ENCODE results near the gene FLT1. TPM values are rescaled to one million over a fixed set of nuclear protein-coding genes. Genes with fewer than 3 reads are reported as not detected.

Gene FLT1
- total RNA-seq, 2 experiments from 2014 or later: 1.6 to 2.5 TPM

DNA sequence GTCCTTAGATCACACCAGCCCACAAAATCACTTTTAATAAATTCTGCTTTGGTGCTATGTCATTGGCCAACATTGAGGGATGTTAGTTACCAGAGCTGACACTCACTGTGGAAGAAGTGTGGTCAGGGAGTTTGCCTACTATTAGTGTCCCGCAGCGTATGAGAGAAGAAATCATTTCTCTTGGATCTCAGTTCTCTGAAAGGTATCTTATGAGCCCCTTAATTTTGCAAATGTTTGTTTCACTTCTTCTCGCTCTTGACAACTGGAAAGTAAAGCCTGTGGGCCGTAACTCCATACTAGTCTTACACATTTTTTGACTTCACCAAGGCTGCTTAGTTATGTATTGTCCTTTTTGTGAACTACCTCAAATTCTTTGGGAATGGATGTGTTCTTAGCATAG lies 80.9 kb downstream of the FLT1 start:
- no peaks in the 10 kb centered on the region for H3K79me2 ChIP-seq (ENCODE audit: insufficient read depth, low read depth, low read length)
- H3K27ac ChIP-seq (ENCODE audit: low read depth, low read length, poor library complexity, severe bottlenecking): no peak overlapping the region
- no peaks in the 10 kb centered on the region for H3K9me3 ChIP-seq (ENCODE audit: low read length)
- no TSS peak for BruUV-seq (replicated peaks)
- H3K4me3 ChIP-seq (ENCODE audit: low read depth, low read length, poor library complexity, severe bottlenecking): no peak overlapping the region
- ChIA-PET CTCF (ENCODE audit: unreplicated experiment) (no interaction called here), POLR2A (interaction anchor here (0.8 to 1.4 kb wide), 2 partner anchors 20 to 96 kb away, joined by 3 to 4 read pairs; no protein-coding TSS in a partner anchor)
- no peak for DNase-seq (ENCODE audit: low spot score)
- H2AFZ ChIP-seq (ENCODE audit: low read length): no peak overlapping the region
- no peaks in the 10 kb centered on the region for H3K9me2 ChIP-seq (ENCODE audit: insufficient read depth, low read length)
- intact Hi-C loops (cut with micrococcal nuclease; ENCODE audit: unreplicated experiment): no loop called here
- no peaks in the 10 kb centered on the region for H3K36me3 ChIP-seq (ENCODE audit: insufficient read depth, low read length)
- no peaks in the 10 kb centered on the region for H4K20me1 ChIP-seq (ENCODE audit: insufficient read depth, low read length)
- no peak for TF ChIP-seq EZH2phosphoT487 (IDR thresholded peaks at IDR 0.05; ENCODE audit: borderline replicate concordance, low read depth, low read length)
- TF ChIP-seq, protein P1, sequence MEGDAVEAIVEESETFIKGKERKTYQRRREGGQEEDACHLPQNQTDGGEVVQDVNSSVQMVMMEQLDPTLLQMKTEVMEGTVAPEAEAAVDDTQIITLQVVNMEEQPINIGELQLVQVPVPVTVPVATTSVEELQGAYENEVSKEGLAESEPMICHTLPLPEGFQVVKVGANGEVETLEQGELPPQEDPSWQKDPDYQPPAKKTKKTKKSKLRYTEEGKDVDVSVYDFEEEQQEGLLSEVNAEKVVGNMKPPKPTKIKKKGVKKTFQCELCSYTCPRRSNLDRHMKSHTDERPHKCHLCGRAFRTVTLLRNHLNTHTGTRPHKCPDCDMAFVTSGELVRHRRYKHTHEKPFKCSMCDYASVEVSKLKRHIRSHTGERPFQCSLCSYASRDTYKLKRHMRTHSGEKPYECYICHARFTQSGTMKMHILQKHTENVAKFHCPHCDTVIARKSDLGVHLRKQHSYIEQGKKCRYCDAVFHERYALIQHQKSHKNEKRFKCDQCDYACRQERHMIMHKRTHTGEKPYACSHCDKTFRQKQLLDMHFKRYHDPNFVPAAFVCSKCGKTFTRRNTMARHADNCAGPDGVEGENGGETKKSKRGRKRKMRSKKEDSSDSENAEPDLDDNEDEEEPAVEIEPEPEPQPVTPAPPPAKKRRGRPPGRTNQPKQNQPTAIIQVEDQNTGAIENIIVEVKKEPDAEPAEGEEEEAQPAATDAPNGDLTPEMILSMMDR (conservative IDR thresholded peaks at IDR 0.05; ENCODE audit: low read length): no peak
- no peak overlapping the region for H3K4me2 ChIP-seq (ENCODE audit: low read length)
- H3K4me1 ChIP-seq (ENCODE audit: insufficient read depth, low read length, poor library complexity, severe bottlenecking): no peaks in the 10 kb centered on the region

DNA sequence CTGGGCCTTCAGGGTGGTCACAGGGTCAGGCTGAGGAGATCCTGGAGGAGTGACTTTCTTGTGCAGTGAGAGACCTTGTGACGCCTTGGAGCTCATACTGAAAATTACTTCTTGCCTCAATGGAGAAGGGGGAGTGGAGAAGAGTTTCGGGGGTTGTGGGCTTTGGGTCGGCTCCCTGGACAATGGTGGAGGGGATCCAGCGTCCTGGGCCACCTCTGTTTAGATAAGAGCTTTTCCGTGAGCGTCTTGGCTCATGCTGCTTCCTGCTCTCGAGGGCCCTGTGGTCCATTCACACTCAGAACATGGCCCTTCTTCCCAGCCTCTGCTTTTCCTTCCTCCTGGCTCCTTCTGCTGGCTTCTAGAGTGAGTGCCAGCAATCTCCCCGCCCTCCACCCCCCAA lies 81.9 kb downstream of the FLT1 start:
- Histone ChIP-seq H3K9me3 (ENCODE audit: low read length) (no peaks in the 10 kb centered on the region), H2AFZ (ENCODE audit: low read length) (no peak overlapping the region), H3K4me3 (ENCODE audit: low read depth, low read length, poor library complexity, severe bottlenecking) (no peak overlapping the region), H3K36me3 (ENCODE audit: insufficient read depth, low read length) (no peaks in the 10 kb centered on the region), H3K4me1 (ENCODE audit: insufficient read depth, low read length, poor library complexity, severe bottlenecking) (no peaks in the 10 kb centered on the region), H3K27ac (ENCODE audit: low read depth, low read length, poor library complexity, severe bottlenecking) (no peak overlapping the region), H3K4me2 (ENCODE audit: low read length) (no peak overlapping the region), H3K9me2 (ENCODE audit: insufficient read depth, low read length) (no peaks in the 10 kb centered on the region), H3K79me2 (ENCODE audit: insufficient read depth, low read depth, low read length) (no peaks in the 10 kb centered on the region), H4K20me1 (ENCODE audit: insufficient read depth, low read length) (no peaks in the 10 kb centered on the region)
- TF ChIP-seq, protein P1 (conservative IDR thresholded peaks at IDR 0.05; ENCODE audit: low read length): no peak
- no peak for TF ChIP-seq EZH2phosphoT487 (IDR thresholded peaks at IDR 0.05; ENCODE audit: borderline replicate concordance, low read depth, low read length)
- no TSS peak for BruUV-seq (replicated peaks)
- POLR2A ChIA-PET: interaction anchor here (0.7 kb wide), 1 partner anchor 303 kb away, joined by 3 read pairs; no protein-coding TSS in a partner anchor
- intact Hi-C loops (cut with micrococcal nuclease; ENCODE audit: unreplicated experiment): no loop called here
- DNase-seq (ENCODE audit: low spot score): no peak
- CTCF ChIA-PET (ENCODE audit: unreplicated experiment): no interaction called here

DNA sequence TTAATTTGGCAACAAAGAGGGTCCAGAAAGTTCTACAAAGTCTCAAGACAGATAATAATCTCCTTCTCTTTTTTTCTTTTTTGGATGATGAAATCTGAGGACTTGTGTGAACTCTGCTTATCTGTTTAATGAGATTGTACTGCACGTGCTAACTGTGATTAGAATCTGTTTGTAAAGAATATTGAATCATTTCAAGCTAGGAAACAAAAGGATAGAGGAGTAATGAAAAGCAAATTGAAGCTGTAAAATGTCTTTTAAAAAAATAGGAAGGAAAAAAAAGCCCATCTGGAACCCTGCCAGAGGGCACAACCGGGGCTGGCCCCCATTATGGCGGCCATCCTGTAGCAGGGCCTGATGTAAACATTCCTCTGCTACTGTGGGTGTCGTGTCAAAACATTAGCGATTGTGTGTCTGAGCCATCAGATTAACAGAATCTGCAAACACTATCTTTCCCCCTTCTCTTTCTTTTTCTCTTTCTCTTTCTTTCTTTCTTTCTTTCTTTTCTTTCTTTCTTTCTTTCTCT lies 83.0 kb downstream of the FLT1 start:
- Histone ChIP-seq H2AFZ (ENCODE audit: low read length) (no peak overlapping the region), H3K36me3 (ENCODE audit: insufficient read depth, low read length) (no peaks in the 10 kb centered on the region), H4K20me1 (ENCODE audit: insufficient read depth, low read length) (no peaks in the 10 kb centered on the region), H3K4me1 (ENCODE audit: insufficient read depth, low read length, poor library complexity, severe bottlenecking) (no peaks in the 10 kb centered on the region), H3K4me3 (ENCODE audit: low read depth, low read length, poor library complexity, severe bottlenecking) (no peak overlapping the region), H3K9me2 (ENCODE audit: insufficient read depth, low read length) (no peaks in the 10 kb centered on the region), H3K79me2 (ENCODE audit: insufficient read depth, low read depth, low read length) (no peaks in the 10 kb centered on the region), H3K27ac (ENCODE audit: low read depth, low read length, poor library complexity, severe bottlenecking) (no peak overlapping the region), H3K4me2 (ENCODE audit: low read length) (no peak overlapping the region), H3K9me3 (ENCODE audit: low read length) (no peaks in the 10 kb centered on the region)
- TF ChIP-seq, protein P1 (conservative IDR thresholded peaks at IDR 0.05; ENCODE audit: low read length): no peak
- no peak for TF ChIP-seq EZH2phosphoT487 (IDR thresholded peaks at IDR 0.05; ENCODE audit: borderline replicate concordance, low read depth, low read length)
- intact Hi-C loops (cut with micrococcal nuclease; ENCODE audit: unreplicated experiment): no loop called here
- no TSS peak for BruUV-seq (replicated peaks)
- ChIA-PET POLR2A (no interaction called here), CTCF (ENCODE audit: unreplicated experiment) (no interaction called here)
- no peak for DNase-seq (ENCODE audit: low spot score)

Data from OCI-LY7 (cell line).